Coronary artery (tissue), 2 donors: ENCODE measurements around the gene RSL1D1.

Experiments
- DNase-seq: peaks from one replicate; pipeline ENCODE4 v3.0.0-alpha.2; 2017; ENCODE audit warnings: low spot score
- H3K27ac ChIP-seq, 2 donors: fragments of 200-600 bp; sonication (generic); one replicate each; pipeline ENCODE4 v1.5.1; 2016 to 2019
- H3K4me3 ChIP-seq: fragments of 200-600 bp; sonication (generic); 2 replicates; pipeline ENCODE4 v1.5.1; 2016; ENCODE audit warnings: mild to moderate bottlenecking, moderate library complexity
- CTCF ChIP-seq: fragments of 200-600 bp; sonication (generic); IDR thresholded peaks from one replicate; pipeline ENCODE4 v1.5.1; 2019; ENCODE audit warnings: antibody characterized with exemption

The RSL1D1 gene

GRCh38 chr16:11799017-11799381 lies 52.3 kb downstream of the RSL1D1 start:
- Histone ChIP-seq H3K27ac (peak overlapping the region in 1 of 2 donors; percentile 3), H3K4me3 (no peak overlapping the region)
- no peak for TF ChIP-seq CTCF
- DNase-seq: no peak

GRCh38 chr16:11797957-11798299 lies 53.4 kb downstream of the RSL1D1 start:
- TF ChIP-seq CTCF: no peak
- Histone ChIP-seq H3K4me3 (peak overlapping the region; percentile 84), H3K27ac (peak overlapping the region; percentile 84 to 98)
- no peak for DNase-seq

GRCh38 chr16:11797166-11797956 lies 54.0 kb downstream of the RSL1D1 start, which contains the start of gene ZC3H7A:
ZC3H7A (minus strand) TSS chr16:11797258; CDS start chr16:11782354, 14,904 bp downstream.
- peak; percentile 98 for DNase-seq
- peak; percentile 62 for TF ChIP-seq CTCF
- H3K27ac ChIP-seq: peak within 1 kb of the TSS; percentile 98
- H3K4me3 ChIP-seq: peak within 1 kb of the TSS; percentile 84

- Histone ChIP-seq H3K27ac (peak overlapping the region; percentile 98), H3K4me3 (peak overlapping the region; percentile 84)
- peak; percentile 89 for DNase-seq
- no peak for TF ChIP-seq CTCF
These were observed 54.8 kb downstream of the RSL1D1 start for GRCh38 chr16:11796227-11797165.

GRCh38 chr16:11795887-11796226 lies 55.5 kb downstream of the RSL1D1 start:
- Histone ChIP-seq H3K27ac (peak overlapping the region; percentile 98), H3K4me3 (peak overlapping the region; percentile 84)
- no peak for TF ChIP-seq CTCF
- DNase-seq: no peak

- DNase-seq: no peak
- peak overlapping the region; percentile 98 for H3K27ac ChIP-seq
- H3K4me3 ChIP-seq: peak overlapping the region; percentile 84
- no peak for TF ChIP-seq CTCF
These were observed 56.1 kb downstream of the RSL1D1 start for GRCh38 chr16:11794996-11795886.
